ENCODE results near the gene IDUA.
"Not testable (repeated sequence)": the region's sequence is repeated elsewhere in the genome, so short reads cannot be mapped to it uniquely, and the experiment has no call there.

The IDUA gene
- total RNA-seq: 38.5 reads per million, percentile 62 among the genes with 10 or more reads in this experiment

DNA sequence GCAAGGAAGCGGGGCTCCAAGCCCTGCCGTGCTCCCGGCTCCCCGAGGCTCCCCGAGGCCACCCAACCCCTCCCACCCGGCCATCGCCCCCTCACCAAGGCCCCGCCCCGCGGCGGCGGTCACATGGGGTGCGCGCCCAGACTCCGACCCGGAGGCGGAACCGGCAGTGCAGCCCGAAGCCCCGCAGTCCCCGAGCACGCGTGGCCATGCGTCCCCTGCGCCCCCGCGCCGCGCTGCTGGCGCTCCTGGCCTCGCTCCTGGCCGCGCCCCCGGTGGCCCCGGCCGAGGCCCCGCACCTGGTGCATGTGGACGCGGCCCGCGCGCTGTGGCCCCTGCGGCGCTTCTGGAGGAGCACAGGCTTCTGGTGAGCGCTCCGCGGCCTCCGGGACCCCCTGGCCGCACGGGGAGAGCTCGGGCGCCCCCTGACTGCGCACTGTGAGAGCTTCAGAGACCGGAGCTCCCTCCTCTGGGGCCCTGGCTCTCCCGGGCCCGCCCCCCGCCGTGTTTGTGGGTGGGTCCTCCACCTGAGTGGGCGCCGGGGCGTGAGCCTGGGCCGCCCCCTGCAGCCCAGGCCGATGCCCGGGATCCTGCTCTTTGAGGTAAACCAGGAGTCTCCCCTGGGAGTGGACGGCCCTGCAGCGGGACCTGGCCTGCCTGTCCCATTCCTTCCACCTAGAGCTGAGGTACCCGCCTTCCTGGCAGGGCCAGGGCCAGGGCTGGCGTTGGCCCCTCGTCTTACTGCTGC lies at the start of gene IDUA:
IDUA (plus strand) TSS at position 166 of the 745 bp plus-strand sequence; CDS start at position 207, 41 bp downstream.
- DNase-seq: peak; percentile 79

DNA sequence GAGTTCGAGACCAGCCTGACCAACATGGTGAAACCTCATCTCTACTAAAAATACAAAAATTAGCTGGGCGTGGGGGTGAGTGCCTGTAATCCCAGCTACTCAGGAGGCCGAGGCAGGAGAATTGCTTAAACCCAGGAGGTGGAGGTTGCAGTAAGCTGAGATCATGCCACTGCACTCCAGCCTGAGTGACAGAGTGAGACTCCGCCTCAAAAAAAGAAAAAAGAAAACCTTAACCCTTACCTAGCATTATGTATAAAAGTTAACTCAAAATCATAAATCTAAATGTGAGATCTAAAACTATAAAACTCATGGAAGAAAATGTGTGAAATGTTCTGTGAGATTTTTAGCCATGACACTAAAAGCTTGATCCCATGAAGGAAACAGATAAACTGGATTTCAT lies 47.3 kb upstream of the IDUA start:
- DNase-seq: not testable (repeated sequence)

DNA sequence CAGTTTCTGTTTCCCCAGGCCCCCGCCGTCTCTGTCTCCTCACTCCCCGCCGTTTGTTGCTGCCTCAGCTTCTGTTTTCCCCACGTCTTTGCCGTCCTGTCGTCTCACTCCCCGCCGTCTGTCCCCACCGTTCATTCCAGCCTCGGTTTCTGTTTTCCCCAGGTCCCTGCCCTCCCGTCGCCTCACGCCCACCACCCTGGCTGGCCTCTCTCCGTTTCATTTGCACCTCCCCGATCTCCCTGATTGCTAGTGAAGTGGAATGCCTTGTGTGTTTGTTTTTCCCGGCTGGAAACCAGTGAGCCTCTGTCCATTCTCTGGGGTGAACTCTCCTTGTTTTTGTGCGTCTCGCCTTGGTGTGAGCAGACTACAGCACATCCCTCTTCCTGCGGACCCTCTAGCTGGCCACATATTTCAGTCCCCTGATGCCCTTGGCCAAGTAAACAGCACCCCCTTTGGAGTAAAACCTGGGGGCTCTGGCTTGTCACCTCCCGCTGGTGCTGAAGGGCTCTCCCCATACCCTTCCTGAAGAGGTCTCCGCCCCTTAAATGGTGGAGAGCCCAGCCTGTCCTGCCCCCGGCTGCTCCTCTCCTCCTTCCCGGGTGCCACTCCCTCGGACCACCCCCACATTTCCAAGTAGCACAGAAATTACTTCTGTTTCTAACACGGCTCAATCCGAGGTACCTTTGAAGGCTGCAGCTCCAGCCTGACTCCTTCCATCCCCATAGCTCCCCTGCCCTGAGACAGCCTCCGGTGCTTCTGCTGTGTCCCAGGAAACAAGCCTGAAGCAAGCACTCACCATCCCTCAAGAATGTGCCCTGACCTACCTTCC lies 41.4 kb upstream of the IDUA start:
- no peak for DNase-seq

DNA sequence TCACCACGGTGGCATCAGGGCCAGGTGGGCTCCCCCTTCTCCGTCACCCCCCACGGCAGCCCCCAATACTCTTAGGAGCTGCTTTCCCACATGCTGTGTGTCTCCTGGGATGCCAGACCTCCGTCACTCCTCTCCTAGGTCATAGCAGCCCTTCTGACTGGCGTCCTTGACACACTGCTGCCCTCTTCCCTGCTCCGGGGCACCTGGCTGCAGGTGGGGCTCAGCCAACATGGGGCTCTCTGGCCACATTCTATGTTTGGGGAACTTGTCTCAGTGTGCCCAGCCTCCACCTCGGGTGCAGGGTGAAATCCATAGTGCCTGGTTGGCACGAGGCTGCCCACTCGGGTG lies 40.8 kb upstream of the IDUA start:
- DNase-seq: no peak

DNA sequence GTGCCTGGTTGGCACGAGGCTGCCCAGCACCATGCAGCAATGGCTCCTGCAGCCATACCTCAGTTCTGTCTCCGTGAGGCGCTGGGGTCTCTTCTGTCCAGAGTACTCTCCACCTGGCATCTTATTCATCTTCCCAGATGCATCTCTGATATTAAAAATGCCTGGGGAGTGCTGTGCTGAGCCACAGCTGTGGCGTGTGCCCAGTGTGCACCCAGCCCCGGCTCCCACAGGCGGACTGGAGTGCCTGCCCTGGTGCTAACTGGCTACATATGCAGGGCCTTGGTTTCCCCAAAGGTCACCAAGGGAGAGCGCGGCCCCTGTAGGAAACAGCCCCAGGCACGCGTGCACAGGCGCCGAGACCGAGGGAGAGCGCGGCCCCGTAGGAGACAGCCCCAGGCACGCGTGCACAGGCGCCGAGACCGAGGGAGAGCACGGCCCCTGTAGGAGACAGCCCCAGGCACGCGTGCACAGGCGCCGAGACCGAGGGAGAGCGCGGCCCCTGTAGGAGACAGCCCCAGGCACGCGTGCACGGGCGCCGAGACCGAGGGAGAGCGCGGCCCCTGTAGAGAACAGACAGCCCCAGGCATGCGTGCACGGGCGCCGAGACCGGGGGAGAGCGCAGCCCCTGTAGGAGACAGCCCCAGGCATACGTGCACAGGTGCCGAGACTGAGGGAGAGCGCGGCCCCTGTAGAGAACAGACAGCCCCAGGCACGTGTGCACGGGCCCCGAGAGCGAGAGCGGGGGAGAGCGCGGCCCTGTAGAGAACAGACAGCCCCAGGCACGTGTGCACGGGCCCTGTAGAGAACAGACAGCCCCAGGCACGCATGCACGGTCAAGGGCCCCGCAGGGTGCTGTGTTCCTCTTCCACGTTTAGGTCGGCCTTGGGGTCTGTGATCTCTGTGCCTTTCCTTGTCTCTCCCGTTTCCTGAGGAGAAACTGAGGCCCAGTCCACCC lies 40.0 kb upstream of the IDUA start:
- DNase-seq: no peak

DNA sequence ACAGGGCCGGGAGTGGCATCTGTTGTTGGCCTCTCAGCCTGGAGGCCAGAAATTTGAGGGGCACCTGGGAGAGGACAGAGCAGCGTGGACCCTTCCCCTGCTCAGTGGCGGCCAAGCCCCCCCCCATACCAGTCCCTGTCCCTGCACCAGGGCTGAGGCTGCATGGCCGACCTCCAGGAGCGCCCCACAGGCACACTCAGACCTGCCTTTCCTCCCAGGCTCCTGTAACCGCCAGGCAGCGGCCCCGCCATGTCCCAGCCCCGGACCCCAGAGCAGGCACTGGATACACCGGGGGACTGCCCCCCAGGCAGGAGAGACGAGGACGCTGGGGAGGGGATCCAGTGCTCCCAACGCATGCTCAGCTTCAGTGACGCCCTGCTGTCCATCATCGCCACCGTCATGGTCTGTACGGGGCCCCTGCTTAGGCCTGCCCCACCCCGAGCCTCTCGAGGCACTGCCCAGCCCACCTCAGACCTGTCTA lies 39.3 kb upstream of the IDUA start:
- no peak for DNase-seq

DNA sequence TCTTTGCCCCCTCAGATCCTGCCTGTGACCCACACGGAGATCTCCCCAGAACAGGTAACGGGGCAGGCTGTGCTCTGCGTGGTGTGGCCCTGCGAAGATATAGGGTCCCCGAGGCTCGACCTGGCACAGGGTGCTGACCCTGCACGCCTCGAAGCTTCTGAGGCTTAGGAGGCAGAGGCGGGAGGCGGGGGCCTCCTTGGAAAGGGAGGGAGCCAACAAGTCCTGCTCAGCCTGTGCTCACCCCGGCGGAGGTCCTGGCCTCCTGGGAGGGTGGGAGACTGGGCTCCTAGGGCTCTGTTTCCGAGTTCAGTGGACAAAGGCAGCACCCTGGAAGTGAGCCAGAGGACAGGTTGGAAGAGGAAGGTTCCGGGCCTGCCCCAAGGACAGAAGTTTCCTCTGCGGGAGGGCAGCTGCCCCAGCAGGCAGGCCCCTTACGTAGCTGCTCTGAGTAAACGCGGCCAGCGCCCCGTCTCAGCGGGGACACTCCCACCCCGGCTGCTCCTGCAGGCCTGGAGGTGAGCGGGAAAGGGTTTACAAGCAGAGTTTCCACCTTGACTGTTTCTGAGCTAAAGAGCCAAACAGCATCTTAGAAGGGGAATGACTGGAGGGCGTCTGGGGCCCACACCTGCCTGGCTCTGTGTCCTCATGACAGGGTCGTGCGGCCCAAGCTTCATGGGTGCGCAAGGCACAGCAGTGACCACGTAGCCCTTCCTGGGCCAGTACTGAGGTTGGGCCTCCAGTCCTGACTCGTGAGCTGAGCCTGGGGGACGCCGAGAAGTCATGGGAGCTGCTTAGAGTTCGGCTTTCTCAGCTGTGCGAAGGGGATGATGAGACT lies 38.5 kb upstream of the IDUA start:
- no peak for DNase-seq

DNA sequence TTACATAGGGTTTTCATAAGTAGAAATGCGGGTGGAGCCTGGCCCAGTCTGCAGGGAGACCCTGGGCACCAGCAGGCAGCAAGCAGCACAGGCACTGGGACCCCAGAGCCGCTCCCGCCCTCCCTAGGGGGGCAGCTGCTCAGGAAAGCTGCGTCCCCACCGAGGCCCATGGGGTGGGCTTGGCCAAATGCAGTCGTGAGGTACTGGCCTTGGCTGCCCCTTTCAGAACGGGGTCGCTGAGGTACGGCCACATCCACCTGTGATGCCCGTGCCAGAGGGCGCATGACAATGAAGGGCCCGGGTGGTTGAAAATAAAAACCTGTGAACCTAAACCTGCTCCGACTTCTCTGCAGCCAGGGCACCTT lies 37.9 kb upstream of the IDUA start:
- DNase-seq: no peak

DNA sequence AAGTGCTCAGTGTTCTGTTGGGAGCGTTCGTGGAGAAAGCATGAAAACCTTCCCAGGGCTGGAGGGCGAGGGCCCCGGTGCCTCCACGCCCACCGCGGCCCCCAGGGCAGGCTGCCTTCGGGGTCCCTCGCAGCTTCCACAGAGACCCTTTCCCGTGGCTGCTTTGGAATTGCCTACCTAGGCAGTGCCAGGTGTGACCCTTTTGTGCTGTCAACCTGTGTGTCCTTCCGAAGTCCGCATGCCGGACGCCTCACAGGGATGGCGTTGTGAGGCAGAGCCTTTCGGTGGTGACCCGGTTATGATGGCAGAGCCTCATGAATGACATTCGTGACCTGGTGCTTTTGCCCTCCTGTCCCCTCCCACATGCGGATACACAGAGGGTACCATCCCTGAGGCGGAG lies 37.2 kb upstream of the IDUA start:
- no peak for DNase-seq

DNA sequence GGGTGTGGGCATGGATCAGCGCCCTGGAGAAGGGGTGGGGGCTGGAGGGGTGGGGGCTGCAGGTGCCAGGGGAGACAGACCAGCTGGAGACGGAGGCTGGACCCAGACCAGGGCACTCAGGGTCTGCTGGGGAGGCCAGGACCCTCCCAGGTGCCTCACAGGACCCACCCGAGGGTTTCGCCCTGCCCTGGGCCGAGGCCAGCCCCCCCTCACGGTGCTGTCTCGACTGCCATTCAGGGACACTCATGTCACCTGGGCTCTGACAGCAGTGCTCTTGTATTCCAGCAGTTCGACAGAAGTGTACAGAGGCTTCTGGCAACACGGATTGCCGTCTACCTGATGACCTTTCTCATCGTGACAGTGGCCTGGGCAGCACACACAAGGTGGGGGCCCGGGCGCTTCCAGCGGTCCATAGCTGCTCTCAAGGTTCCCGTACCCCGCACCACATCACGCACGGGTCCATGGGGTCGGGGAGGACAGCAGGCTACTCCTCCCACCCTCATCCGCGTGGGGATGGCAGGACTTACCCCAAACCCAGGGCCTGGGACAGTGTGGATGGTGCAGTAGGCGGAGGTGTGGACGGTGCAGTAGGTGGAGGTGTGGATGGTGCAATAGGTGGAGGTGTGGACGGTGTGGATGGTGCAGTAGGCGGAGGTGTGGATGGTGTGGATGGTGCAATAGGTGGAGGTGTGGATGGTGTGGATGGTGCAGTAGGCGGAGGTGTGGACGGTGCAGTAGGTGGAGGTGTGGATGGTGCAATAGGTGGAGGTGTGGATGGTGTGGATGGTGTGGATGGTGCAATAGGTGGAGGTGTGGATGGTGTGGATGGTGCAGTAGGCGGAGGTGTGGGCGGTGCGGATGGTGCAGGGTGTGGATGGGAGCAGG lies 36.5 kb upstream of the IDUA start:
- no peak for DNase-seq

DNA sequence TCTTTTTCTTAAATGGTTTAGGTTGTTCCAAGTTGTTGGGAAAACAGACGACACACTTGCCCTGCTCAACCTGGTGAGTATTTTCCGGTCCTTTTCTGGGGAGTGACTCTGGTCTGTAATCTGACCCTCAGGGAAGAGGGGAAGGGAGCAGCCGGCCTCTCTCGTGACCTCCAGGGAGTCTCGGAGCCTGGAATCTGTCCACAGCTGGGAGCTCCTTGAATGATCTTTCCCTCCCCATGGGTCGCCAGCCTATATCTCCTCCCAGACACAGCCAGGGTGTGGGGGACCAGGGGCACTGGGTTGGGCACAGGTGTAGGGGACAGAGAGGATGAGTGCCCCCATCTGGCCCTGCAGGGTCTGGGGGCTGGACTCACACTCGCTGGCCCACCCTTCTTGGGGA lies 35.7 kb upstream of the IDUA start:
- no peak for DNase-seq

DNA sequence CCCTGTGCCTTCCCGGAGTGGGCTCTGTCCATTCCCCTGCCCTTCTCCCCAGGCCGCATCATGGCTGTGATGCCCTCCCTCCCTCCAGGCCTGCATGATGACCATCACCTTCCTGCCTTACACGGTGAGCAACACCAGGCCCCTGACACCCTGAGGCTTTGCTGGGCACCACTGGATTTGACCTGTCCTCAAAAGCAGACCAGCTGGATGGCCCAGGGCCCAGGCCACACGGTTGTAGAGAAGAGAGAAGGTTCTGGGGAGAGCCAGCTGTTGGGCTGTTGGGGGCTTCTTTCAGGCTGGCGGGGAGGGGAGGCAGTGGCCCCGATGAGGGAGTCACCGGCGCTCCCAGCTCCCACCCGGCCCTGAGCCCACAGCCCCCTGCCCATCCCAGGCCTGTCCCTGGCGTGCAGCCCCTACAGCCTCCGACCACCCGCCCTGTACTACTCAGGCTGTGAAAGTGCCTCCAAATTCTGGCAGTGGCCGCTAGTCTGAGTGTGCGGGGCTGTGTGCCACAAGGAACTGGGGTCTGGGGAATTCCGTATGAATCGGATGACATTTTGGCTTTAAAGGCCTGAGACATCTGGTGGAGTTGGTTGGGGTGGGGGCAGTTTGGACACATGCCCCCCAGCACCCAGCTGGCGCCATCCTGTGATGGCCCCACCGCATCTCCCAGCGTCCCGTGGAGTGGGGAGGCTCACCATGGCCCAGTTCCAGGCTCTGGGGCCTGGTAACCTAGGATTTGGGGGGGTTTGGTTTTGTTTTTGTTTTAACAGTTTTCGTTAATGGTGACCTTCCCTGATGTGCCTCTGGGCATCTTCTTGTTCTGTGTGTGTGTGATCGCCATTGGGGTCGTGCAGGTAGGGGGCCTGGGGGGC lies 35.0 kb upstream of the IDUA start:
- DNase-seq: no peak

DNA sequence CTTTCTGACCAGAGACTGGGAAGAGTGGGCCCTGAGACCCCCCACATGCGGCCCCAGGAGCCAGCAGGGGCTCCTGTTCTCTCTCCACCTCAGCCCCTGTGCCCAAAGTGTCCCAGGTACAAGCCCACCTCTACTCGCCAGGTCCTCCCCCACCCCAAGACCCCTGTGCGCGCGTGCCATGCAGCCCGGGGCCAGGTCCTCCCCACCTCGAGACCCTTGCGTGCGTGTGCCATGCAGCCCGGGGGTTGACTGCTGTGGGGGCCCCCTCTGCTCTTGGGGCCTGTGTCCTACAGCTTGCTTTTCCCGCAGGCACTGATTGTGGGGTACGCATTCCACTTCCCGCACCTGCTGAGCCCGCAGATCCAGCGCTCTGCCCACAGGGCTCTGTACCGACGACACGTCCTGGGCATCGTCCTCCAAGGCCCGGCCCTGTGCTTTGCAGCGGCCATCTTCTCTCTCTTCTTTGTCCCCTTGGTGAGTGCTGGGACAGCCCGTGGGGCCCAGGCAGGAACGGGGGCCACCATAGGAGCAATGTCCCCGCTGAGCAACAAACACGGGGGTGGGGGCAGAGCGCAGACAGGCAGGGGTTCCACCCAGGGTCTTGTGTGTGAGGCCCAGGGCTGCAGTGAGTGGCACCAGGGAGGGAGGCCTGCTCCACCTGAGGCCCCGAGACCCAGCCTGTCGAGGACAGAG lies 33.8 kb upstream of the IDUA start:
- no peak for DNase-seq

DNA sequence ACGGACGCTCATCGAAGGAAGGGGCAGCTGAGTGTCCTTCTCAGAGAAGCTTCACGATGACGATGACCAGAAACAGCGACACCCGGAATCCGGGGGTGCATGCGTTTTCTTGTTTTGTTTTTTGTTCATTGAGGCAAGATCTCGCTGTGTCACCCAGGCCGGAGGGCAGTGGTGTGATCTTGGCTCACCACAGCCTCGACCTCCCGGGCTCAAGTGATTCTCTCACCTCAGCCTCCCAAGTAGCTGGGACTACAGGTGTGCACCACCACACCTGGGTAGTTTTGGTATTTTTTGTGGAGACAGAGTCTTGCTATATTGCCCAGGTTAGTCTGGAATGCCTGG lies 33.3 kb upstream of the IDUA start:
- no peak for DNase-seq

DNA sequence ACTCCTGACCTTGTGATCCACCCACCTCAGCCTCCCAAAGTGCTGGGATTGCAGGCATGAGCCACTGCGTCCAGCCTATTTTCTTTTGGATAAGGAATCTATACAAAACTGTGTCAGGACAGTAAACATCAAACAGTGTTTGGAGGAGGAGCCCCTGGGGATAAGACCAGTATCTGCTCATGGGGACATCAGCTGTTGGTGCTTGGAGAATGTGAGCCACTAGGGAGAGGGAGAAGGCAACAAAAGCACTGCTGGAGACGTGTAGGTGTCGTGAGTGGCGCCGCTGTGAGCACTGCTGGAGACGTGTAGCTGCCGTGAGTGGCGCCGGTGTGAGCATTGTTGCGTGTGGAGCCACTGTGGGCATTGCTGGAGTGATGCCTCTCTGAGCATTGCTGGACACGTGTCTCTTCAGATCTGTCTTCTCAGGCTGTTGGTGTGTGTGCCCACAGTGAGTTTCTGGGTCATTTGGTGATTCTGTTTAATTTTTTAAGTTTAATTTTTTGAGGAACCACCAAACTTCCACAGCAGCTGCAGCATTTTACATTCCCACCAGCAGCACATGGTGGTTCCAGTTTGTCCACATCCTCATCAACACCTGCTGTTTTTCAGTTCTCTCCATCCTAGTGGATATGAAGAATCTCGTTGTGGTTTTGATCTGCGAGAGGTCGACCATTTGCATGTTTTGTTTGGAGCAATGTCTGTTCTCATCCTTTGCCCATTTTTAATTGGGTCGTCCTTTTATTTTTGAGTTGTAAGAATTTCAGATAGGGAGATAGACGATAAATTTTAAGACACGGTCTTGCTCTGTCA lies 32.4 kb upstream of the IDUA start:
- no peak for DNase-seq

DNA sequence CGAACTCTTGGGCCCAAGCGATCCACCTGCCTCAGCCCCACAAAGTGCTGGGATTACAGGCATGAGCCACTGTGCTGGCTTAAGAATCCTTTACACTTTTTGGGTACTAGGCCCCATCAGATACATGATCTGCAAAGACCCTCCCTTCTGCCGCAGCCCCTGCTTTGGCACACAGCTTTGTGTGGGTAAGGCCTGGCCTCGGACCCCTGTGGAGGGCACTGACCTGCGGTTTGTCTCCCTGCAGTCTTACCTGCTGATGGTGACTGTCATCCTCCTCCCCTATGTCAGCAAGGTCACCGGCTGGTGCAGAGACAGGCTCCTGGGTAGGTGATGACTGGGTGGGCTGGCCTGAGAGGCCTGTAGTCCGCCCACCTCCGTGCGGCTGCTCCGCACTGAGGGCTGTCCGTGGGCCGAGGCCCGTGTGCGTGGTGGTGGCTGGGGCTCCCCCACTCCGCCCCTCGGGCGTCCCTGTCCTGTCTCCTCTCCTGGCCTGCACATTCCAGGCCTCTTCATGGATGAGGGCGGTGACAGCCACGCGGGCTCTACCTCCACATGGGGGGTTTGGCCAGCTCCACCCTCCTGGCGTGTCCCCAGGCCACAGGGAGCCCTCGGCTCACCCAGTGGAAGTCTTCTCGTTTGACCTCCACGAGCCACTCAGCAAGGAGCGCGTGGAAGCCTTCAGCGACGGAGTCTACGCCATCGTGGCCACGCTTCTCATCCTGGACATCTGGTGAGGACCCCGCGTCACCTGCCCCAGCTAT lies 31.5 kb upstream of the IDUA start:
- no peak for DNase-seq

DNA sequence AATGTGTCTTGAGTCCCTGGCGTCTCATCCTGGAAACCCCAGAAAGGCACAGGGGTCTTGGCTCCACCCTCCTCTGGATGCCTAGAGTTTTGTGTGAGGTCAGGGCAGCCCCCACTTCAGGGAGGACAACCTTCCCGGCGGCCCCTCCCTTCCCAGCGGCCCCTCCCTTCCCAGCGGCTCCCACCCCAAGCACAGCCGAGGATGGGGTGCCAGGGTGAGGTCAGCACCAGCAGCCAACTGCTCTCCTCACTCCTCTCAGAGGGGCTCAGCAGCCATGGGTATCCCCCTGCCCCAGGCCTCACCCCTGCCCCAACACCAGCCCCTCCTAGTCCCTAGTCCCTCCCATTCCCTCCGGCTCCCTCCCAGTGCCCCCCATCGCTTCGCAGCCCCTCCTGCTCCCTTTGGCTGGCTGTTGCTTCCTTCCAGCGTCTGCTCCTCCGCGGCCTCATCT lies 30.9 kb upstream of the IDUA start:
- DNase-seq: no peak

Measured in effector CD4-positive, alpha-beta T cell (primary cell).